ENCODE data around the gene LHCGR.

DNA sequence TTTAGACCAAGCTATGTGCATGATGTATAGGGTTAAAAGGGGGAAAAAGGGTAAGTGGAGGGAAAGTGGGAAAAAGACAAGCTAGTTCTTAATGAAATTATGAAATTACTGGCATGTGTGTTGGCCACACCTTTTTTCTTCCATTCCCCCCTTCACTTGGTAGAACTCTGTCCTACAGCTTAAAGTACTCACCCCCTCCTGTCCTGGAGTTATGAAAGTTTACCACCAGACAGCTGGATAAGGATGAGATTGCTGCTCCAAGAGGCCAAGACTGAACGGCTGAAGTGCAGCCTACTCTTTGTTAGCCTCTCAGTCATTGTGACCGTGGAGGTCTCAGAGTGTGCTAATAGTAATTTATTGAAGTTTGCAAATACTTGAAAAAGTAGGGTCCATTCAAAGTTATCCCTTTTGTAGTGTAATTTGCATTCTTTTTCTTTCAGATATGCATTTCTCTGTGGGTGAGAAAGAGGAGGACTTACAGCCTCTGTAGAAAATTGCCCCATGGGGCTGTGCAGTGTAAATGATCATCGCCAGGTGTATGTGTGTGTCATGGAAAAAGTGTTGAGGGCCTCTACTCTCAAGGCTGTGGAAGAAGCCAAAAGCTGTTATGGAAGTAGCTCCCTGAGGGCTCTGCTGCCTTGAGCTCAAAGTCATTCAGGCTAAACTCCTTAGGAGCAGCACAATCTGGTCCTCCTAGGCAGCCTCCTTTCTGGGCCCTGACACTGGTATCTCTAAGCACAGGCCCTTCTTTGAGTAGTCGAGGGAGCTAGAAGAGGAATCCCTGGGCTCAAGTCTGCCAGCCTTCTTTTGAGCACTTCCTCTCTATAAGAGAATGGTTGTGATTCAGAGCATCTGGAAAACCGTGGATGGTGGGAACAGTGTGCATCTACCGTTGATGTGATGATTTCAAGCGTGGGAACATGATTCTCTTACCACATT is 46.2 kb downstream of the LHCGR start:
- TF ChIP-seq ZNF114 (CRISPR knock-in tag; IDR thresholded peaks at IDR 0.05): no peak
- no peak for TF ChIP-seq POLR2AphosphoS5 (IDR thresholded peaks at IDR 0.05; ENCODE audit: low read depth)
- TF ChIP-seq EZH2phosphoT487 (IDR thresholded peaks at IDR 0.05; ENCODE audit: unreplicated experiment): no peak
- TF ChIP-seq, protein P1, sequence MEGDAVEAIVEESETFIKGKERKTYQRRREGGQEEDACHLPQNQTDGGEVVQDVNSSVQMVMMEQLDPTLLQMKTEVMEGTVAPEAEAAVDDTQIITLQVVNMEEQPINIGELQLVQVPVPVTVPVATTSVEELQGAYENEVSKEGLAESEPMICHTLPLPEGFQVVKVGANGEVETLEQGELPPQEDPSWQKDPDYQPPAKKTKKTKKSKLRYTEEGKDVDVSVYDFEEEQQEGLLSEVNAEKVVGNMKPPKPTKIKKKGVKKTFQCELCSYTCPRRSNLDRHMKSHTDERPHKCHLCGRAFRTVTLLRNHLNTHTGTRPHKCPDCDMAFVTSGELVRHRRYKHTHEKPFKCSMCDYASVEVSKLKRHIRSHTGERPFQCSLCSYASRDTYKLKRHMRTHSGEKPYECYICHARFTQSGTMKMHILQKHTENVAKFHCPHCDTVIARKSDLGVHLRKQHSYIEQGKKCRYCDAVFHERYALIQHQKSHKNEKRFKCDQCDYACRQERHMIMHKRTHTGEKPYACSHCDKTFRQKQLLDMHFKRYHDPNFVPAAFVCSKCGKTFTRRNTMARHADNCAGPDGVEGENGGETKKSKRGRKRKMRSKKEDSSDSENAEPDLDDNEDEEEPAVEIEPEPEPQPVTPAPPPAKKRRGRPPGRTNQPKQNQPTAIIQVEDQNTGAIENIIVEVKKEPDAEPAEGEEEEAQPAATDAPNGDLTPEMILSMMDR (conservative IDR thresholded peaks at IDR 0.05; ENCODE audit: low read depth in 2 of 2): no peak
- TF ChIP-seq EZH2 (IDR thresholded peaks at IDR 0.05; ENCODE audit: low read depth, unreplicated experiment): no peak
- no peak for TF ChIP-seq JUNB (IDR thresholded peaks at IDR 0.05; ENCODE audit: unreplicated experiment)
- no peak for TF ChIP-seq CREB1 (CRISPR knock-in tag; IDR thresholded peaks at IDR 0.05; ENCODE audit: low read depth)
- TF ChIP-seq, protein P2, sequence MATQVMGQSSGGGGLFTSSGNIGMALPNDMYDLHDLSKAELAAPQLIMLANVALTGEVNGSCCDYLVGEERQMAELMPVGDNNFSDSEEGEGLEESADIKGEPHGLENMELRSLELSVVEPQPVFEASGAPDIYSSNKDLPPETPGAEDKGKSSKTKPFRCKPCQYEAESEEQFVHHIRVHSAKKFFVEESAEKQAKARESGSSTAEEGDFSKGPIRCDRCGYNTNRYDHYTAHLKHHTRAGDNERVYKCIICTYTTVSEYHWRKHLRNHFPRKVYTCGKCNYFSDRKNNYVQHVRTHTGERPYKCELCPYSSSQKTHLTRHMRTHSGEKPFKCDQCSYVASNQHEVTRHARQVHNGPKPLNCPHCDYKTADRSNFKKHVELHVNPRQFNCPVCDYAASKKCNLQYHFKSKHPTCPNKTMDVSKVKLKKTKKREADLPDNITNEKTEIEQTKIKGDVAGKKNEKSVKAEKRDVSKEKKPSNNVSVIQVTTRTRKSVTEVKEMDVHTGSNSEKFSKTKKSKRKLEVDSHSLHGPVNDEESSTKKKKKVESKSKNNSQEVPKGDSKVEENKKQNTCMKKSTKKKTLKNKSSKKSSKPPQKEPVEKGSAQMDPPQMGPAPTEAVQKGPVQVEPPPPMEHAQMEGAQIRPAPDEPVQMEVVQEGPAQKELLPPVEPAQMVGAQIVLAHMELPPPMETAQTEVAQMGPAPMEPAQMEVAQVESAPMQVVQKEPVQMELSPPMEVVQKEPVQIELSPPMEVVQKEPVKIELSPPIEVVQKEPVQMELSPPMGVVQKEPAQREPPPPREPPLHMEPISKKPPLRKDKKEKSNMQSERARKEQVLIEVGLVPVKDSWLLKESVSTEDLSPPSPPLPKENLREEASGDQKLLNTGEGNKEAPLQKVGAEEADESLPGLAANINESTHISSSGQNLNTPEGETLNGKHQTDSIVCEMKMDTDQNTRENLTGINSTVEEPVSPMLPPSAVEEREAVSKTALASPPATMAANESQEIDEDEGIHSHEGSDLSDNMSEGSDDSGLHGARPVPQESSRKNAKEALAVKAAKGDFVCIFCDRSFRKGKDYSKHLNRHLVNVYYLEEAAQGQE (IDR thresholded peaks at IDR 0.05; ENCODE audit: unreplicated experiment): no peak
- TF ChIP-seq, protein P3, sequence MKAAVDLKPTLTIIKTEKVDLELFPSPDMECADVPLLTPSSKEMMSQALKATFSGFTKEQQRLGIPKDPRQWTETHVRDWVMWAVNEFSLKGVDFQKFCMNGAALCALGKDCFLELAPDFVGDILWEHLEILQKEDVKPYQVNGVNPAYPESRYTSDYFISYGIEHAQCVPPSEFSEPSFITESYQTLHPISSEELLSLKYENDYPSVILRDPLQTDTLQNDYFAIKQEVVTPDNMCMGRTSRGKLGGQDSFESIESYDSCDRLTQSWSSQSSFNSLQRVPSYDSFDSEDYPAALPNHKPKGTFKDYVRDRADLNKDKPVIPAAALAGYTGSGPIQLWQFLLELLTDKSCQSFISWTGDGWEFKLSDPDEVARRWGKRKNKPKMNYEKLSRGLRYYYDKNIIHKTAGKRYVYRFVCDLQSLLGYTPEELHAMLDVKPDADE (IDR thresholded peaks at IDR 0.05): no peak
- no peak for TF ChIP-seq NANOG (IDR thresholded peaks at IDR 0.05; ENCODE audit: borderline replicate concordance)
- no peak for TF ChIP-seq STAT1 (IDR thresholded peaks at IDR 0.05; ENCODE audit: unreplicated experiment)

All from GM23338 (cell line).